ENCODE data around the gene ALOXE3.
"Not testable (repeated sequence)": the region's sequence is repeated elsewhere in the genome, so short reads cannot be mapped to it uniquely, and the experiment has no call there.

The ALOXE3 gene

GRCh38 chr17:8066841-8067775, 51.2 kb downstream of the ALOXE3 start:
- no peak for DNase-seq (ENCODE audit: low read depth, low spot score)
- no peak overlapping the region for H3K4me3 ChIP-seq (ENCODE audit: low read depth, low read length)
- ChIA-PET POLR2A (no interaction called here), CTCF (interaction anchor here (1.4 to 12.4 kb wide), 2 partner anchors 10 to 19 kb away, joined by 7 to 174 read pairs; partner anchors contain the start of gene ALOX12B)
- no peak for TF ChIP-seq CTCF (IDR thresholded peaks at IDR 0.05; ENCODE audit: insufficient read depth, low read length, missing control alignments)

- no peak for TF ChIP-seq CTCF (IDR thresholded peaks at IDR 0.05; ENCODE audit: insufficient read depth, low read length, missing control alignments)
- DNase-seq (ENCODE audit: low read depth, low spot score), result no peak
- ChIA-PET CTCF (interaction anchor here (1.0 to 12.4 kb wide), 3 partner anchors 10 to 312 kb away, joined by 3 to 174 read pairs (median 19); partner anchors contain the start of genes ALOX12B and KRABD2), POLR2A (interaction anchor here (0.6 kb wide), 1 partner anchor 10 kb away, joined by 3 read pairs; no protein-coding TSS in a partner anchor)
- no peak overlapping the region for H3K4me3 ChIP-seq (ENCODE audit: low read depth, low read length)
Observed at GRCh38 chr17:8064561-8065019, 53.7 kb downstream of the ALOXE3 start.

GRCh38 chr17:8063761-8064534, 54.4 kb downstream of the ALOXE3 start:
- ChIA-PET CTCF (interaction anchor here (2.7 to 12.4 kb wide), 2 partner anchors 11 to 22 kb away, joined by 19 to 174 read pairs; partner anchors contain the start of gene ALOX12B), POLR2A (interaction anchor here (0.6 kb wide), 1 partner anchor 11 kb away, joined by 3 read pairs; no protein-coding TSS in a partner anchor)
- TF ChIP-seq CTCF (IDR thresholded peaks at IDR 0.05; ENCODE audit: insufficient read depth, low read length, missing control alignments), result no peak
- H3K4me3 ChIP-seq (ENCODE audit: low read depth, low read length), result no peak overlapping the region
- DNase-seq (ENCODE audit: low read depth, low spot score), result no peak

- no peak overlapping the region for H3K4me3 ChIP-seq (ENCODE audit: low read depth, low read length)
- ChIA-PET CTCF (interaction anchor here (0.8 to 12.4 kb wide), 19 partner anchors 10 to 831 kb away, joined by 3 to 233 read pairs (median 4); partner anchors contain the start of genes ALOX12B, ALOX15B, ALOXE3 and NAA38), POLR2A (no interaction called here)
- no peak for DNase-seq (ENCODE audit: low read depth, low spot score)
- TF ChIP-seq CTCF (IDR thresholded peaks at IDR 0.05; ENCODE audit: insufficient read depth, low read length, missing control alignments), result no peak
Observed at GRCh38 chr17:8062807-8063483, 55.4 kb downstream of the ALOXE3 start.

GRCh38 chr17:8062435-8062806, 55.9 kb downstream of the ALOXE3 start:
- no peak overlapping the region for H3K4me3 ChIP-seq (ENCODE audit: low read depth, low read length)
- no peak for DNase-seq (ENCODE audit: low read depth, low spot score)
- CTCF ChIA-PET, result interaction anchor here (0.8 to 12.4 kb wide), 25 partner anchors 10 to 832 kb away, joined by 3 to 233 read pairs (median 4); partner anchors contain the start of genes ALOX12B, ALOX15B, ALOXE3 and NAA38
- POLR2A ChIA-PET, result no interaction called here
- no peak for TF ChIP-seq CTCF (IDR thresholded peaks at IDR 0.05; ENCODE audit: insufficient read depth, low read length, missing control alignments)

GRCh38 chr17:8061851-8062250, 56.5 kb downstream of the ALOXE3 start:
- POLR2A ChIA-PET; DNase-seq (ENCODE audit: low read depth, low spot score); H3K4me3 ChIP-seq (ENCODE audit: low read depth, low read length): not testable (repeated sequence)
- CTCF ChIA-PET, result interaction anchor here (0.6 to 12.4 kb wide), 30 partner anchors 11 to 935 kb away, joined by 3 to 233 read pairs (median 4); partner anchors contain the start of genes ALOX12B, ALOX15B, ALOXE3 and NAA38
